ENCODE measurements around the gene NOP53. TPM values are rescaled to one million over a fixed set of nuclear protein-coding genes. Genes with fewer than 3 reads are reported as not detected.
A peak's percentile ranks its signal among the peaks of the same experiment; 100 is the strongest.
"Not testable (repeated sequence)": the region's sequence is repeated elsewhere in the genome, so short reads cannot be mapped to it uniquely, and the experiment has no call there.

The NOP53 gene
- total RNA-seq, 1 donor from 2014 or later = 380 TPM

DNA sequence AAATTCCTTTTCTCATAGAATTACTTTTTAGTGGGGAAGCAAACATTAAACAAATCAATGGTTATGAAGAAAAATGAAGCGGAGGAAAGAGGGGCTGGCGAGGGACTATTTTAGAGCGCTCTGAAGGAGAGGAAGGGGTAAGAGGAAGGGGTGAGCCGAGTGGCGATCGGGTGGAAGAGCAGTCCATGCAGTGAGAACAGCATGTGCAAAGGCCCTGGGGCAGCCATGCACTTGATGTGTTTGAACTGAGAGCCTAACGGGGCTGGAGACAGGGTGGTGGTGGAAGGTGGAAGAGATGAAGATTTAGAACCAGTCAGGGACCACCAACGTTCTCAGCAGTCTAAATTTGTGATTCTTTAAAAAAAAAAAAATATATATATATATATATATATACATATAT is 14.4 kb upstream of the NOP53 start:
- TF ChIP-seq, protein P1, sequence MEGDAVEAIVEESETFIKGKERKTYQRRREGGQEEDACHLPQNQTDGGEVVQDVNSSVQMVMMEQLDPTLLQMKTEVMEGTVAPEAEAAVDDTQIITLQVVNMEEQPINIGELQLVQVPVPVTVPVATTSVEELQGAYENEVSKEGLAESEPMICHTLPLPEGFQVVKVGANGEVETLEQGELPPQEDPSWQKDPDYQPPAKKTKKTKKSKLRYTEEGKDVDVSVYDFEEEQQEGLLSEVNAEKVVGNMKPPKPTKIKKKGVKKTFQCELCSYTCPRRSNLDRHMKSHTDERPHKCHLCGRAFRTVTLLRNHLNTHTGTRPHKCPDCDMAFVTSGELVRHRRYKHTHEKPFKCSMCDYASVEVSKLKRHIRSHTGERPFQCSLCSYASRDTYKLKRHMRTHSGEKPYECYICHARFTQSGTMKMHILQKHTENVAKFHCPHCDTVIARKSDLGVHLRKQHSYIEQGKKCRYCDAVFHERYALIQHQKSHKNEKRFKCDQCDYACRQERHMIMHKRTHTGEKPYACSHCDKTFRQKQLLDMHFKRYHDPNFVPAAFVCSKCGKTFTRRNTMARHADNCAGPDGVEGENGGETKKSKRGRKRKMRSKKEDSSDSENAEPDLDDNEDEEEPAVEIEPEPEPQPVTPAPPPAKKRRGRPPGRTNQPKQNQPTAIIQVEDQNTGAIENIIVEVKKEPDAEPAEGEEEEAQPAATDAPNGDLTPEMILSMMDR (IDR thresholded peaks at IDR 0.05; ENCODE audit: insufficient read depth, low read length, poor library complexity, severe bottlenecking) = no peak
- Histone ChIP-seq H3K36me3 (ENCODE audit: control insufficient read depth, insufficient read depth, low read length) (no peaks in the 10 kb centered on the region), H3K27me3 (ENCODE audit: control insufficient read depth, insufficient read depth, low read length) (no peaks in the 10 kb centered on the region), H3K4me3 (ENCODE audit: low read depth, low read length) (no peak overlapping the region)
- DNase-seq (ENCODE audit: low read depth) = no peak

DNA sequence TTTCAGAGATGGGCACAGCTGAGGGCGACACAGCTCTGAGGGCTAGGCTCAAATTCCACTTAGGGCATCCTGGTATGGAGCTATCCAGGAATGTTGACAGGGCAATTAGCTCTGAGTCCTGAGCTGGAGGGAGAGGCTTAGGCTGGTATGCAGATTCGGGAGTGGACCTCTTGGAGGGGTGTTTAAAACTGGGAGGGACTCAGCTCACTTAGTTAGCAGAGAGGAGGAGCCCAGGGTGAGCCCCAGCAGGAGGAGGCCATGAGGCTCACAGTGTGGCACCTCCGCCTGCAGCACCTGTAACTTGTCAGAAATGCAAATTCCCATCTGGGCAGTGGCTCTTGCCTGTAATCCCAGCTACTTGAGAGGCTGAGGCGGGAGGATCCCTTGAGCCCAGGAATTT is 10.2 kb upstream of the NOP53 start:
- Histone ChIP-seq H3K36me3 (ENCODE audit: control insufficient read depth, insufficient read depth, low read length) (no peaks in the 10 kb centered on the region), H3K4me3 (ENCODE audit: low read depth, low read length) (no peak overlapping the region), H3K27me3 (ENCODE audit: control insufficient read depth, insufficient read depth, low read length) (no peaks in the 10 kb centered on the region)
- TF ChIP-seq, protein P1 (IDR thresholded peaks at IDR 0.05; ENCODE audit: insufficient read depth, low read length, poor library complexity, severe bottlenecking) = no peak
- no peak for DNase-seq (ENCODE audit: low read depth)

DNA sequence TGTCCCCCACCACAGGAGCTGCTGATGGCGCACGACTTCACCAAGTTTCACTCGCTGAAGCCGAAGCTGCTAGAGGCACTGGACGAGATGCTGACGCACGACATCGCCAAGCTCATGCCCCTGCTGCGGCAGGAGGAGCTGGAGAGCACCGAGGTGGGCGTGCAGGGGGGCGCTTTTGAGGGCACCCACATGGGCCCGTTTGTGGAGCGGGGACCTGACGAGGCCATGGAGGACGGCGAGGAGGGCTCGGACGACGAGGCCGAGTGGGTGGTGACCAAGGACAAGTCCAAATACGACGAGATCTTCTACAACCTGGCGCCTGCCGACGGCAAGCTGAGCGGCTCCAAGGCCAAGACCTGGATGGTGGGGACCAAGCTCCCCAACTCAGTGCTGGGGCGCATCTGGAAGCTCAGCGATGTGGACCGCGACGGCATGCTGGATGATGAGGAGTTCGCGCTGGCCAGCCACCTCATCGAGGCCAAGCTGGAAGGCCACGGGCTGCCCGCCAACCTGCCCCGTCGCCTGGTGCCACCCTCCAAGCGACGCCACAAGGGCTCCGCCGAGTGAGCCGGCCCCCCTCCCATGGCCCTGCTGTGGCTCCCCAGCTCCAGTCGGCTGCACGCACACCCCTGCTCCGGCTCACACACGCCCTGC is 4.4 kb upstream of the NOP53 start:
- Histone ChIP-seq H3K27me3 (ENCODE audit: control insufficient read depth, insufficient read depth, low read length) (no peaks in the 10 kb centered on the region), H3K36me3 (ENCODE audit: control insufficient read depth, insufficient read depth, low read length) (peaks cover 2% of the 10 kb centered on the region), H3K4me3 (ENCODE audit: low read depth, low read length) (no peak overlapping the region)
- DNase-seq (ENCODE audit: low read depth) = no peak
- TF ChIP-seq, protein P1 (IDR thresholded peaks at IDR 0.05; ENCODE audit: insufficient read depth, low read length, poor library complexity, severe bottlenecking) = no peak

DNA sequence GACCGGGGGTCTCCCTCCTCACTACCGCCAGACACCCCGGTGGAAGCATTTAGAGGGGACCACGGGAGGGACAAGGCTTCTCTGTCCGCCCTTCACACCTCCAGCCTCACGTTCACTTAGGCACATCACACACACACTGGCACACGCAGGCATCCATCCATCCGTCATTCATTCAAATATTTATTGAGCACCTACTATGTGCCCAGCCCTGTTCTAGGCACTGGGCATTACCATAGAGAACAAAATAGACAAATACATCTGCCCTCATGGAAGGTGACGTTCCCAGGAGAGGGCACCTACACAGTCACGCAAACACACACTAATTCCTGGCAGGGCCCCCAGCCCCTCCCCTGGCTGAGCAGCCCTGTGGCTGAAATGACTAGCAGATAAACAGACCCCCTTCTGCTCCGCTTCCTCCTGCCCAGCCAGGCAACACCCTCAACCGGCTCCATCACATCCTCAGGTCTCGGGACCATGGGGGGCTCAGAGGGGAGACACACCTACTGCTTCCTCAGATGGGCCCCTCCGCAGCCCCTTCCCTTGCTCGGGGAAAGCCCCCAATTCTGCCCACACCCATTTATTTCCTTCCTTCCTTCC is 3.7 kb upstream of the NOP53 start:
- DNase-seq (ENCODE audit: low read depth) = no peak
- TF ChIP-seq, protein P1 (IDR thresholded peaks at IDR 0.05; ENCODE audit: insufficient read depth, low read length, poor library complexity, severe bottlenecking) = no peak
- H3K27me3 ChIP-seq (ENCODE audit: control insufficient read depth, insufficient read depth, low read length) = no peaks in the 10 kb centered on the region
- peaks cover 2% of the 10 kb centered on the region for H3K36me3 ChIP-seq (ENCODE audit: control insufficient read depth, insufficient read depth, low read length)
- no peak overlapping the region for H3K4me3 ChIP-seq (ENCODE audit: low read depth, low read length)

DNA sequence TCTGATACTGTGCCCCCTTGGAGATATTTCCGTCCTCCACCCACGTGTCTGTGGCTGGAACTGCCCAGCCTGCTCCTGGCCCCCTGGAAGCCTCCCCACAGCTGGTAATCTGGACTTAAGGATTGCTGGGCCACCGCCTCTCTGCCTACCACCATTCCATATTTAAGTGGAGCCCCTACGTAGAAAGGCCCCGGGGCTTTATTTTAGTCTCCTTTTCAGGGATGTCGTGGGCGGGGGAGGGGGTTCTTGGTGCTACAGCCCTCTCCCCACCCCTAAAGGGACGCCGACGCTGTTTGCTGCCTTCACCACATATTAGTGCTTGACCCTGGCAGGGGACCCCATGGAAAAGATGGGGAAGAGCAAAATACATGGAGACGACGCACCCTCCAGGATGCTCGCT is 2.7 kb upstream of the NOP53 start:
- no peak for DNase-seq (ENCODE audit: low read depth)
- H3K27me3 ChIP-seq (ENCODE audit: control insufficient read depth, insufficient read depth, low read length) = no peaks in the 10 kb centered on the region
- H3K4me3 ChIP-seq (ENCODE audit: low read depth, low read length) = no peak overlapping the region
- TF ChIP-seq, protein P1 (IDR thresholded peaks at IDR 0.05; ENCODE audit: insufficient read depth, low read length, poor library complexity, severe bottlenecking) = no peak
- H3K36me3 ChIP-seq (ENCODE audit: control insufficient read depth, insufficient read depth, low read length) = peaks cover 3% of the 10 kb centered on the region

DNA sequence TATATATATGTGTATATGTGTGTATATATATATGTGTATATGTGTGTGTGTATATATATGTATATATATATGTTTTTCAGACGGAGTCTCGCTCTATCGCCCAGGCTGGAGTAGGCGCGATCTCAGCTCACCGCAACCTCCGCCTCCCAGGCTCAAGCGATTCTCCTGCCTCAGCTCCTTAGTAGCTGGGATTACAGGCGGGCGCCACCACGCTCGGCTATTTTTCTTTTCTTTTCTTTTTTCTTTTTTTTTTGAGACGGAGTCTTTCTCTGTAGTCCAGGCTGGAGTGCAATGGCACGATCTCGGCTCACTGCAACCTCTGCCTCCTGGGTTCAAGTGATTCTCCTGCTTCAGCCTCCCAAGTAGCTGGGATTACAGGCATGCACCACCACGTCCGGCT is 783 bp downstream of the NOP53 start:
- H3K27me3 ChIP-seq (ENCODE audit: control insufficient read depth, insufficient read depth, low read length); DNase-seq (ENCODE audit: low read depth); H3K36me3 ChIP-seq (ENCODE audit: control insufficient read depth, insufficient read depth, low read length): not testable (repeated sequence)
- H3K4me3 ChIP-seq (ENCODE audit: low read depth, low read length) = peak overlapping the region; percentile 57
